Kidney (tissue), 14 donors: Measurements from ENCODE around the gene LHB. TPM values are rescaled to one million over a fixed set of nuclear protein-coding genes. Genes with fewer than 3 reads are reported as not detected.
A peak's percentile ranks its signal among the peaks of the same experiment; 100 is the strongest.

ENCODE experiments used
- DNase-seq, 5 donors: peaks; one replicate each; pipeline ENCODE4 v3.0.0-alpha.2; 2013 to 2020
- FAIRE-seq: peaks from 2 replicates; lab custom pipeline; 2012; peaks lifted over from hg19 to GRCh38; lab: Jason Lieb, UNC
- H3K27ac ChIP-seq, 2 donors: one replicate each; pipeline ENCODE4 v1.7.0; 2013; ENCODE audit warnings: low read depth in 2 of 2, low read length in 2 of 2, inconsistent platforms in 1 of 2
- H3K27me3 ChIP-seq: one replicate; pipeline ENCODE4 v1.7.1; 2013; ENCODE audit warnings: low read length, inconsistent platforms; ENCODE audit not compliant: control insufficient read depth, insufficient read depth
- H3K36me3 ChIP-seq, 3 donors: one replicate each; pipeline versions ENCODE4 v1.7.0 to v1.7.1; 2013; ENCODE audit warnings: low read length in 3 of 3, control low read depth in 1 of 3, inconsistent platforms in 1 of 3; ENCODE audit not compliant: insufficient read depth in 3 of 3, control insufficient read depth in 2 of 3
- H3K4me1 ChIP-seq, 3 donors: one replicate each; pipeline versions ENCODE4 v1.7.0 to v1.7.1; 2013; ENCODE audit warnings: low read length in 3 of 3, inconsistent platforms in 1 of 3, low read depth in 1 of 3; ENCODE audit not compliant: control insufficient read depth in 2 of 3, insufficient read depth in 2 of 3
- H3K4me3 ChIP-seq, 3 donors: one replicate each; pipeline versions ENCODE4 v1.7.0 to v1.8.1; 2013; ENCODE audit warnings: low read length in 3 of 3, control low read depth in 1 of 3, inconsistent platforms in 1 of 3
- H3K9ac ChIP-seq, 3 donors: one replicate each; pipeline versions ENCODE4 v1.7.0 to v1.7.1; 2013; ENCODE audit warnings: low read length in 3 of 3, control low read depth in 1 of 3, inconsistent platforms in 1 of 3
- H3K9me3 ChIP-seq, 3 donors: one replicate each; pipeline versions ENCODE4 v1.7.0 to v1.7.1; 2013; ENCODE audit warnings: low read length in 3 of 3, control low read depth in 1 of 3, inconsistent platforms in 1 of 3; ENCODE audit not compliant: control insufficient read depth in 2 of 3, insufficient read depth in 1 of 3
- intact Hi-C: fragments of 100-400 bp; cut with DNase I; formaldehyde crosslinking; loops from one replicate; pipeline ENCODE4 v1.11.1; 2022
- polyA plus RNA-seq: library from polyadenylated mRNA; stranded (reverse); fragments of 350-450 nt; fragmentation: Illumina TruSeq; extraction: RNeasy Lipid Tissue Mini Kit (QIAGEN cat#74804); gene quantifications from one replicate; pipeline ENCODE4 v1.2.3, GENCODE V29; 2014; ENCODE audit warnings: low read depth, low replicate concordance; ENCODE audit not compliant: insufficient read depth
- total RNA-seq: library from RNA; stranded (reverse); fragmentation: NEBNext Ultra II Directional; extraction: Animal tissue kit (Norgen Biotek cat#: 25700); gene quantifications from one replicate; pipeline ENCODE4 v1.2.1, GENCODE V29; 2021
- TF ChIP-seq, protein P1 (sequence below): IDR thresholded peaks from 3 replicates; pipeline ENCODE4 v1.5.1; 2012; ENCODE audit warnings: mild to moderate bottlenecking, moderate library complexity, borderline replicate concordance; ENCODE audit not compliant: insufficient read depth; ENCODE audit errors: extremely low read depth
- donor health status: control.
- donor health status: control.
- donor health status: control.
- donor health status: control.
- donor health status: control.
- donor health status: DM: yes; HTN: yes; CAD: no.
- donor health status: Normal renal cell carcinoma (clear cell type).

LHB gene
- total and polyA plus RNA-seq, 2 donors from 2014 or later: not detected

DNA sequence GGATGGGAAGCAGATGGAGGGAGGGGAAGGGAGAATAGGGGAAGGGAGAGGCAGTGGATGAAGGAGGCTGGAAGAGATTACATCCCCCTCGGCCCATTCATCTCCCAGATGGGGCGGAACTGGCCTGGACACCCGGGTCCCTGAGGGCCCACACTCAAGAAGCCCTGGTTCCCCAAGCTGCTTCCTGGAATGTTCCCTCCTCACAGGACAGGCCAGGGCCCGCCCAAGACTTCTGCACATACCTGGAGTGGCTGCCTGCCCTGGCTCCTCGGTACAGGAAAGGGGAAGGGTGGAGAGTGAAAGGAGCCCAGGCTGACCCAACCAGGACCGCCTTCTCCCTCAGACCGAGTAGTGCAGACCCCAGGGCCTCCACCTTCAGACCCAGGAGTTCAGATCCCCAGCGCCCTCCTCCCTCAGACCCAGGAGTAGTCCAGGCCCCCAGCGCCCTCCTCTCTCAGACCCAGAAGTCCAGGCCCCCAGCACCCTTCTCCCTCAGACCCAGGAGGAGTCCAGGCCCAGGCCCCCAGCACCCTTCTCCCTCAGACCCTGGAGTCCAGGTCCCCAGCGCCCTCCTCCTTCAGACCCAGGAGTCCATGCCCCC lies 47.2 kb upstream of the LHB start:
- TF ChIP-seq, protein P1, sequence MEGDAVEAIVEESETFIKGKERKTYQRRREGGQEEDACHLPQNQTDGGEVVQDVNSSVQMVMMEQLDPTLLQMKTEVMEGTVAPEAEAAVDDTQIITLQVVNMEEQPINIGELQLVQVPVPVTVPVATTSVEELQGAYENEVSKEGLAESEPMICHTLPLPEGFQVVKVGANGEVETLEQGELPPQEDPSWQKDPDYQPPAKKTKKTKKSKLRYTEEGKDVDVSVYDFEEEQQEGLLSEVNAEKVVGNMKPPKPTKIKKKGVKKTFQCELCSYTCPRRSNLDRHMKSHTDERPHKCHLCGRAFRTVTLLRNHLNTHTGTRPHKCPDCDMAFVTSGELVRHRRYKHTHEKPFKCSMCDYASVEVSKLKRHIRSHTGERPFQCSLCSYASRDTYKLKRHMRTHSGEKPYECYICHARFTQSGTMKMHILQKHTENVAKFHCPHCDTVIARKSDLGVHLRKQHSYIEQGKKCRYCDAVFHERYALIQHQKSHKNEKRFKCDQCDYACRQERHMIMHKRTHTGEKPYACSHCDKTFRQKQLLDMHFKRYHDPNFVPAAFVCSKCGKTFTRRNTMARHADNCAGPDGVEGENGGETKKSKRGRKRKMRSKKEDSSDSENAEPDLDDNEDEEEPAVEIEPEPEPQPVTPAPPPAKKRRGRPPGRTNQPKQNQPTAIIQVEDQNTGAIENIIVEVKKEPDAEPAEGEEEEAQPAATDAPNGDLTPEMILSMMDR: no peak
- no peaks in the 10 kb centered on the region for H3K4me1 ChIP-seq
- H3K9ac ChIP-seq: no peak overlapping the region
- intact Hi-C loops: no loop called here
- FAIRE-seq (no peak), DNase-seq (no peak)
- H3K36me3 ChIP-seq: no peaks in the 10 kb centered on the region
- peaks cover 2% of the 10 kb centered on the region for H3K27me3 ChIP-seq
- H3K4me3 ChIP-seq: no peak overlapping the region
- H3K9me3 ChIP-seq: no peaks in the 10 kb centered on the region
- no peak overlapping the region for H3K27ac ChIP-seq

DNA sequence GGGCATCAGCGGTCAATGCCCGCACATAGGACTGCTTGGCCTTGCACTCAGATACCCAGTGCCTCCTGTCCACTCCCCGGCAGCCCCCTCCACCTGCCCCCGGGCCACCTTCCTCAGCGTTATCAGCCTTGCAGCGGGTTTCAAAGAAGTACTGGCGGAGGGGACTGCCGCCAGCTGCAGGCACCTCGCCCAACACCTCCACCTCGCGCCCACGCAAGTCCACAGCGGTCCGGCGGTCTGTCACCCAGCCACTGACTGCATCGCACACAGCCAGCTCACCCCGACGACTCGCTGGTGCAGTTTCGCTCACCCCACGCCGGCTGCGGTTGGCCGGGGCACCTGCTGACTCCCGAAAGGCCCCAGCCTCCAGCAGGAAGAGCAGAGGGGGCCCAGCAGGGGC lies 44.6 kb upstream of the LHB start:
- no peak overlapping the region for H3K9ac ChIP-seq
- DNase-seq (no peak), FAIRE-seq (no peak)
- no peaks in the 10 kb centered on the region for H3K9me3 ChIP-seq
- H3K36me3 ChIP-seq: no peaks in the 10 kb centered on the region
- peaks cover 0 to 4% (median 0%) of the 10 kb centered on the region in 3 donors for H3K4me1 ChIP-seq
- peaks cover 6% of the 10 kb centered on the region for H3K27me3 ChIP-seq
- H3K27ac ChIP-seq: no peak overlapping the region
- intact Hi-C loops: no loop called here
- TF ChIP-seq, protein P1: no peak
- H3K4me3 ChIP-seq: no peak overlapping the region

DNA sequence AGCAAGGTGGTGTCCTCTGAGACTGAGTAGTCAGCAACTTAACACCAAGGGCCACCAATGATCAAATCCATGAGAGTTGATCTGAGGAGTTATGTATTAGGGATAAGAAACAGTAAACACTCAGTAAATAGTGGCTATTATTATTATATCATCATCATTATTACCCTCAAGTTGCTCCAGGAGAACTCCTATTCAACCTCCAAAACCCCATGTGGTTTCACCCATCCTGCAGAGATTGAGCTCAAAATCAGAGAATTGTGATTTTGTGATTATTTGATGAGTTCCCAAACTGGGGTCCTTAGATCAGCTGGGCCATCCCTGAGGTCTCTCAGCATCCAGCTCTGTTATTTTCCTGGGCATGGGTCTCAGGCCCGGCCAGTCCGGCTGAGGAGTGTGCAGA lies 44.1 kb upstream of the LHB start:
- DNase-seq (no peak), FAIRE-seq (no peak)
- TF ChIP-seq, protein P1: no peak
- intact Hi-C loops: no loop called here
- H3K4me1 ChIP-seq: peaks cover 0 to 4% (median 0%) of the 10 kb centered on the region in 3 donors
- no peaks in the 10 kb centered on the region for H3K36me3 ChIP-seq
- H3K27me3 ChIP-seq: peaks cover 5% of the 10 kb centered on the region
- H3K9ac ChIP-seq: no peak overlapping the region
- no peak overlapping the region for H3K4me3 ChIP-seq
- H3K9me3 ChIP-seq: no peaks in the 10 kb centered on the region
- H3K27ac ChIP-seq: no peak overlapping the region

DNA sequence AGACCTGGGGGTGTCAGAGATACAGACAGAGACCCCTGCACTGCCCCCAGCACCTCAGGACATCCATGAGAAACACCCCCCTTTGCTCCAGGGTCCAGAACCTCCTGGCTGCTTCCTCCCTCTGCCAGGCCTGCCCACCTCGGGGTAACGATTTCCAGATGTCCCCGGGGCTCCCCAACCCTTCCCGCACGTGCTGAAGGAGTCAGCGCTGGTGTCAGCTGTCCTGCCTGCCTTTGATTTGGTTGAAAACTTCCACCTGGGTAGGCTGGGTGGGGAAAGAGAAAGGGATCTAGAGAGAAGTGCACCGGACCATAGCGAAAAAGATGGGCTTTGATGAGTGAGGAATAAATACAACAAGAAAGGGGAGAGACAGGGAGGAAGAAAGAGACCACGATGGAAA lies 42.2 kb upstream of the LHB start:
- Histone ChIP-seq H3K9me3 (no peaks in the 10 kb centered on the region), H3K4me3 (no peak overlapping the region), H3K36me3 (no peaks in the 10 kb centered on the region), H3K9ac (no peak overlapping the region), H3K27ac (no peak overlapping the region), H3K4me1 (peaks cover 0 to 4% (median 0%) of the 10 kb centered on the region in 3 donors), H3K27me3 (peaks cover 5% of the 10 kb centered on the region)
- peak in 2 of 5 donors; percentile 64 to 66 for DNase-seq
- intact Hi-C loops: no loop called here
- no peak for FAIRE-seq
- TF ChIP-seq, protein P1: no peak
